Sigmoid colon (tissue), 7 donors: ENCODE results near the gene MIEF1. TPM values are rescaled to one million over a fixed set of nuclear protein-coding genes. Genes with fewer than 3 reads are reported as not detected.

Experiments
- DNase-seq: peaks from one replicate; pipeline ENCODE4 v3.0.0-alpha.2; 2019
- H3K27ac ChIP-seq, 4 donors: fragments of 200-600 bp; sonication (generic); one replicate each; pipeline ENCODE4 v1.5.1; 2016 to 2019; ENCODE audit warnings: mild to moderate bottlenecking in 1 of 4
- H3K27me3 ChIP-seq, 3 donors: fragments of 200-600 bp; sonication (generic); one replicate each; pipeline ENCODE4 v1.5.1; 2019; ENCODE audit warnings: mild to moderate bottlenecking in 1 of 3
- H3K36me3 ChIP-seq, 4 donors: fragments of 200-600 bp; sonication (generic); one replicate each; pipeline ENCODE4 v1.5.1; 2016 to 2019
- H3K4me1 ChIP-seq, 4 donors: fragments of 200-600 bp; sonication (generic); one replicate each; pipeline ENCODE4 v1.5.1; 2017 to 2019
- H3K4me3 ChIP-seq, 4 donors: fragments of 200-600 bp; sonication (generic); one replicate each; pipeline ENCODE4 v1.5.1; 2017 to 2019; ENCODE audit warnings: mild to moderate bottlenecking in 2 of 4, moderate library complexity in 1 of 4
- H3K9me3 ChIP-seq, 4 donors: fragments of 200-600 bp in 3 of 4; sonication (generic) in 3 of 4; one replicate each; pipeline versions ENCODE4 v1.5.1 to v1.6.1; 2013 to 2019
- CTCF ChIP-seq, 4 experiments: fragments of 450-650 bp in 3 of 4; fragments of 200-600 bp in 1 of 4; IDR thresholded peaks; one replicate each; pipeline ENCODE4 v1.5.1; 2016 to 2019; ENCODE audit warnings: antibody characterized with exemption in 4 of 4, mild to moderate bottlenecking in 3 of 4, moderate library complexity in 2 of 4
- EP300 ChIP-seq, 4 donors: sonication (generic); formaldehyde crosslinking; IDR thresholded peaks; one replicate each; pipeline ENCODE4 v1.6.1; 2017; ENCODE audit warnings: antibody characterized with exemption in 4 of 4
- POLR2A ChIP-seq, 2 donors: fragments of 450-650 bp; IDR thresholded peaks; one replicate each; pipeline ENCODE4 v1.6.1; 2016; ENCODE audit warnings: antibody characterized with exemption in 2 of 2, mild to moderate bottlenecking in 2 of 2, moderate library complexity in 2 of 2
- POLR2AphosphoS5 ChIP-seq, 4 donors: sonication (generic); formaldehyde crosslinking; IDR thresholded peaks; one replicate each; pipeline ENCODE4 v1.6.1; 2017; ENCODE audit warnings: antibody characterized with exemption in 4 of 4
- WGBS, 2 donors: extraction: QIAGEN DNeasy Blood & Tissue Kit; methylation state at CpG; one replicate each; pipeline ENCODE4 v1.1.7; 2013; 5-methylcytosine and 5-hydroxymethylcytosine counted together
- intact Hi-C: fragments of 100-400 bp; cut with DNase I; formaldehyde crosslinking; loops from one replicate; pipeline ENCODE4 v1.15.1; 2023
- polyA plus RNA-seq, 3 donors: library from polyadenylated mRNA; stranded (reverse); fragments of 200-250 nt; gene quantifications; one replicate each; pipeline ENCODE4 v1.2.3, GENCODE V29; 2013
- total RNA-seq, 4 donors: library from RNA; depleted of rRNA; stranded (reverse); fragments of >200 nt; gene quantifications; one replicate each; pipeline ENCODE4 v1.1.0, GENCODE V29; 2016
- donor health status: healthy with polysubstance abuse.
- donor health status: Bipolar disorder and iron deficiency.
- donor health status: healthy.

Gene MIEF1
- total and polyA plus RNA-seq, 7 donors: 9.0 to 25.4 (median 14.2) TPM

- Histone ChIP-seq H3K27me3 (peaks cover 23 to 64% (median 34%) of the 10 kb centered on the region in 3 donors), H3K9me3 (no peaks in the 10 kb centered on the region), H3K4me1 (peaks cover 0 to 14% (median 12%) of the 10 kb centered on the region in 4 donors), H3K4me3 (no peak overlapping the region), H3K36me3 (no peaks in the 10 kb centered on the region), H3K27ac (no peak overlapping the region)
- 58 to 61% methylated on average over 3 of the region's 3 CpGs for whole genome bisulfite sequencing, 2 donors
- TF ChIP-seq POLR2AphosphoS5 (IDR thresholded peaks at IDR 0.05): no peak
- no peak for TF ChIP-seq POLR2A (IDR thresholded peaks at IDR 0.05)
- no peak for TF ChIP-seq EP300 (IDR thresholded peaks at IDR 0.05)
- TF ChIP-seq CTCF (IDR thresholded peaks at IDR 0.05): no peak
- DNase-seq: no peak
- intact Hi-C loops: no loop called here
These were observed 52.1 kb downstream of the MIEF1 start for GRCh38 chr22:39554151-39554550.

- Histone ChIP-seq H3K27me3 (peaks cover 26 to 77% (median 44%) of the 10 kb centered on the region in 3 donors), H3K9me3 (no peaks in the 10 kb centered on the region), H3K4me3 (peak overlapping the region in 3 of 4 donors; percentile 2 to 36 (median 34)), H3K27ac (no peak overlapping the region), H3K36me3 (no peaks in the 10 kb centered on the region), H3K4me1 (peaks cover 0 to 14% (median 12%) of the 10 kb centered on the region in 4 donors)
- WGBS, 2 donors: 7 to 8% methylated on average over 72 of the region's 72 CpGs
- DNase-seq: no peak
- intact Hi-C loops: no loop called here
- TF ChIP-seq CTCF (IDR thresholded peaks at IDR 0.05) (no peak), EP300 (IDR thresholded peaks at IDR 0.05) (no peak), POLR2AphosphoS5 (IDR thresholded peaks at IDR 0.05) (no peak), POLR2A (IDR thresholded peaks at IDR 0.05) (no peak)
These were observed 55.1 kb downstream of the MIEF1 start for GRCh38 chr22:39556970-39557841.

GRCh38 chr22:39558254-39558727, 56.2 kb downstream of the MIEF1 start:
- 13 to 20% methylated on average over 34 of the region's 34 CpGs for WGBS, 2 donors
- intact Hi-C loops: no loop called here
- peaks cover 0 to 14% (median 12%) of the 10 kb centered on the region in 4 donors for H3K4me1 ChIP-seq
- no peak for TF ChIP-seq POLR2A (IDR thresholded peaks at IDR 0.05)
- TF ChIP-seq CTCF (IDR thresholded peaks at IDR 0.05): no peak
- TF ChIP-seq POLR2AphosphoS5 (IDR thresholded peaks at IDR 0.05): no peak
- TF ChIP-seq EP300 (IDR thresholded peaks at IDR 0.05): no peak
- H3K9me3 ChIP-seq: no peaks in the 10 kb centered on the region
- DNase-seq: no peak
- no peaks in the 10 kb centered on the region for H3K36me3 ChIP-seq
- H3K4me3 ChIP-seq: peak overlapping the region in 3 of 4 donors; percentile 2 to 36 (median 12)
- no peak overlapping the region for H3K27ac ChIP-seq
- peaks cover 26 to 71% (median 40%) of the 10 kb centered on the region in 3 donors for H3K27me3 ChIP-seq

- peaks cover 26 to 77% (median 40%) of the 10 kb centered on the region in 3 donors for H3K27me3 ChIP-seq
- no peak overlapping the region for H3K27ac ChIP-seq
- no peaks in the 10 kb centered on the region for H3K9me3 ChIP-seq
- intact Hi-C loops: no loop called here
- 82 to 89% methylated on average over 14 of the region's 14 CpGs for WGBS, 2 donors
- no peak for DNase-seq
- TF ChIP-seq POLR2A (IDR thresholded peaks at IDR 0.05) (no peak), POLR2AphosphoS5 (IDR thresholded peaks at IDR 0.05) (no peak)
- H3K36me3 ChIP-seq: no peaks in the 10 kb centered on the region
- no peak overlapping the region for H3K4me3 ChIP-seq
- peaks cover 0 to 14% (median 12%) of the 10 kb centered on the region in 4 donors for H3K4me1 ChIP-seq
These were observed 56.9 kb downstream of the MIEF1 start for GRCh38 chr22:39558950-39559349.

- H3K9me3 ChIP-seq: no peaks in the 10 kb centered on the region
- intact Hi-C loops: no loop called here
- peaks cover 0 to 14% (median 12%) of the 10 kb centered on the region in 4 donors for H3K4me1 ChIP-seq
- peaks cover 26 to 77% (median 40%) of the 10 kb centered on the region in 3 donors for H3K27me3 ChIP-seq
- WGBS, 2 donors: 33 to 50% methylated on average over 11 of the region's 11 CpGs
- no peaks in the 10 kb centered on the region for H3K36me3 ChIP-seq
- no peak for DNase-seq
- H3K4me3 ChIP-seq: no peak overlapping the region
- H3K27ac ChIP-seq: no peak overlapping the region
- TF ChIP-seq EP300 (IDR thresholded peaks at IDR 0.05) (no peak), POLR2A (IDR thresholded peaks at IDR 0.05) (no peak), CTCF (IDR thresholded peaks at IDR 0.05) (no peak), POLR2AphosphoS5 (IDR thresholded peaks at IDR 0.05) (no peak)
These were observed 57.5 kb downstream of the MIEF1 start for GRCh38 chr22:39559456-39560105.
